ENCODE data around the gene ARHGEF16.

ARHGEF16 gene

DNA sequence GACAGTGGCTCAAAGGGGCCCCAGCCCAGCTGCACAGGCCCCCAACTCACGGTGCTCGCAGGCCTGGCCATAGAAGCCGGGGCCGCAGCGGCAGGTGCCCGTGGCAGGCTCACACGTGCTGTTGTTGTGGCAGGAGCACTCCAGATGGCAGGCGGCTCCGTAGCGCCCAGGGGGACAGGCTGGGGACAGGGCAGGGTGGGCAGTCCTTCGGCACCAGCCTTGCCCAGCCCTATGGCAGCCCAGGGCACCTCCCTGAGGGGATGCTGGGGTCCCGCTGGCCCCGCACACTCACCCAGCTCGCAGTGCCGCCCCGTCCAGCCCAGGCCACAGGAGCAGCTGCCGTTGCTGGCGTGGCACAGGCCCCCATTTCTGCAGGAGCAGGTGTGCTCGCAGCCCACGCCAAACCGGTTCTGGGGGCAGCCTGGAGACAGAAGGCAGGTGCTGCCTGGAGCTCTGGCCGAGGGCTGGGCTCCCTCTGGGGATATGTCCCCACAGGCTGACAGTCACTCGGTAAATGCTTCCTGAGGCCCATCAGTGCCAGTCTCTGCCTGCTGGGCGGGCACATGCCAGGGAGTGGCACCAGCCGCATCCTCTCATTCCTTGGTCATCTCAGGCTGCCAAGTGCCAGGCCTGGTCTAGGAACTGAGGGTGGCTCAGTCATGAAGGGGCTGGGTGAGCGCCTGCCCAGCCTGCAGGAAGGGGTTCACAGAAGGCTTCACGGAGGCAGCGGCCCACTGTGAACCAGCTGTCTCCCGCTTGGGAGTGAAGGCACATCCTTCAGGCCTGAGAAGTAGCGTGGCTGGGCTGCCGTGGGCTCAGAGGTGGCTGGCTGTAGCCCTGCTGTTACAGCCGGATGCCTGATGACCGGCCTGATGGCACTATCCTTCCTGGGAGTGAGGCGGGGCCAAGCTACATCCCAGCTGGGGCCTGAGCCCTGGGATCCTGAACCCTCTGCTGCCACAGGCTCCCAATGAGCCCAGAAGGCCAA, 40.1 kb downstream of the ARHGEF16 start:
- H3K4me1 ChIP-seq (ENCODE audit: low read depth, poor library complexity, severe bottlenecking): no peaks in the 10 kb centered on the region
- no peak overlapping the region for H2AFZ ChIP-seq (ENCODE audit: low read depth)
- peaks cover 77% of the 10 kb centered on the region for H3K27me3 ChIP-seq (ENCODE audit: insufficient read depth, low read depth)
- H3K79me2 ChIP-seq (ENCODE audit: insufficient read depth, low read depth): no peaks in the 10 kb centered on the region
- no peaks in the 10 kb centered on the region for H3K36me3 ChIP-seq (ENCODE audit: insufficient read depth)
- TF ChIP-seq, protein P1, sequence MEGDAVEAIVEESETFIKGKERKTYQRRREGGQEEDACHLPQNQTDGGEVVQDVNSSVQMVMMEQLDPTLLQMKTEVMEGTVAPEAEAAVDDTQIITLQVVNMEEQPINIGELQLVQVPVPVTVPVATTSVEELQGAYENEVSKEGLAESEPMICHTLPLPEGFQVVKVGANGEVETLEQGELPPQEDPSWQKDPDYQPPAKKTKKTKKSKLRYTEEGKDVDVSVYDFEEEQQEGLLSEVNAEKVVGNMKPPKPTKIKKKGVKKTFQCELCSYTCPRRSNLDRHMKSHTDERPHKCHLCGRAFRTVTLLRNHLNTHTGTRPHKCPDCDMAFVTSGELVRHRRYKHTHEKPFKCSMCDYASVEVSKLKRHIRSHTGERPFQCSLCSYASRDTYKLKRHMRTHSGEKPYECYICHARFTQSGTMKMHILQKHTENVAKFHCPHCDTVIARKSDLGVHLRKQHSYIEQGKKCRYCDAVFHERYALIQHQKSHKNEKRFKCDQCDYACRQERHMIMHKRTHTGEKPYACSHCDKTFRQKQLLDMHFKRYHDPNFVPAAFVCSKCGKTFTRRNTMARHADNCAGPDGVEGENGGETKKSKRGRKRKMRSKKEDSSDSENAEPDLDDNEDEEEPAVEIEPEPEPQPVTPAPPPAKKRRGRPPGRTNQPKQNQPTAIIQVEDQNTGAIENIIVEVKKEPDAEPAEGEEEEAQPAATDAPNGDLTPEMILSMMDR (conservative IDR thresholded peaks at IDR 0.05; ENCODE audit: low read depth, low read length): no peak
- no peak overlapping the region for H3K4me3 ChIP-seq (IDR thresholded peaks at IDR 0.05; ENCODE audit: insufficient read depth, low read depth, low read length)
- H3K4me2 ChIP-seq: no peak overlapping the region
- no peak overlapping the region for H3K27ac ChIP-seq
- H3K9ac ChIP-seq: no peak overlapping the region
- no peaks in the 10 kb centered on the region for H4K20me1 ChIP-seq (ENCODE audit: insufficient read depth)

DNA sequence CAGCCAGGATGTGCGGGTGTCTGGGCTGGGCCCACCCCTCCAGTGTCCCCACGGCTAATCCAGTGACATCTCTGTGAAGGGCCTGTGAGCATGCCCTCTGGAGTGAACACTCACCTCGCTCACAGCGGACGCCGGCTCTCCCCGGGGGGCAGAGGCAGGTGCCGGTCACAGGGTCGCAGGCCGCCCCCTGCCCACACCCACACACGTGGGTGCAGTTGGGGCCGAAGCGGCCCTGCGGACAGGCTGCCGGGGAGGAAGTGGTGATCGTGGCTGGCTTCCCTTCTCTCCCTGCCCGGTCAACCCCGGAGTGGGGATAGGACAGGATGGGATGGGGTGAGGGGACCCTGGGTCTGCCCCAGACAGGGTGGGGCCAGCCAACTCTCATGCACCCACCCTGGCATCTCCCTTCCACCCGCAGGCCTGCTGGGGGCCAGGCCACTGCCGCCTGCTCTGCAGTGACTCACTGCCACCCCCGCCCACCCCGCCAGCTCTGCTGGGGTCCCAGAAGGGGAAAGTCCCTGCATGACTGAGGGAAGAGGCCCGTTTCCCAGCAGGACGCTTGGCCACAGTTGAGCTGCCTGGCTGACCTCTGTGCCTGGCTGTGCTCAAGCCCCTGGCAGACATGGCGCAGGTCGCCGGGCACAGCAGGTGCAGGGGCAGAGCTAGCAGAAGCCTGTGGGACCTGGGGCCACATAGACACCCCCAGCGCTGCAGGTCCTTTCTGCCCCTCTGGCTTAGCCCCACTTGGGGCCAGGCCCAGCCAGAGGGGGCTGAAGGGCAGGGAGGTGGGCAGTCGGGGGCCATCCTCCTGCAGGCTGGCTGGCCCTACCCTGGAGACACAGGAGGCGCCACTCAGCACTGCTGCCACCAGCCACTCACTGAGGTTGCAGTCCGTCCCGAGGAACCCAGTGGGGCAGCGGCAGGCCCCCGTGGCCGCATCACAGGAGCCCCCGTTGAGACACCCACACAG, 41.6 kb downstream of the ARHGEF16 start:
- H2AFZ ChIP-seq (ENCODE audit: low read depth): no peak overlapping the region
- peaks cover 73% of the 10 kb centered on the region for H3K27me3 ChIP-seq (ENCODE audit: insufficient read depth, low read depth)
- H3K36me3 ChIP-seq (ENCODE audit: insufficient read depth): no peaks in the 10 kb centered on the region
- H3K4me3 ChIP-seq (IDR thresholded peaks at IDR 0.05; ENCODE audit: insufficient read depth, low read depth, low read length): no peak overlapping the region
- H4K20me1 ChIP-seq (ENCODE audit: insufficient read depth): no peaks in the 10 kb centered on the region
- H3K27ac ChIP-seq: no peak overlapping the region
- no peaks in the 10 kb centered on the region for H3K79me2 ChIP-seq (ENCODE audit: insufficient read depth, low read depth)
- no peak overlapping the region for H3K4me2 ChIP-seq
- no peak overlapping the region for H3K9ac ChIP-seq
- no peaks in the 10 kb centered on the region for H3K4me1 ChIP-seq (ENCODE audit: low read depth, poor library complexity, severe bottlenecking)
- TF ChIP-seq, protein P1 (conservative IDR thresholded peaks at IDR 0.05; ENCODE audit: low read depth, low read length): no peak

DNA sequence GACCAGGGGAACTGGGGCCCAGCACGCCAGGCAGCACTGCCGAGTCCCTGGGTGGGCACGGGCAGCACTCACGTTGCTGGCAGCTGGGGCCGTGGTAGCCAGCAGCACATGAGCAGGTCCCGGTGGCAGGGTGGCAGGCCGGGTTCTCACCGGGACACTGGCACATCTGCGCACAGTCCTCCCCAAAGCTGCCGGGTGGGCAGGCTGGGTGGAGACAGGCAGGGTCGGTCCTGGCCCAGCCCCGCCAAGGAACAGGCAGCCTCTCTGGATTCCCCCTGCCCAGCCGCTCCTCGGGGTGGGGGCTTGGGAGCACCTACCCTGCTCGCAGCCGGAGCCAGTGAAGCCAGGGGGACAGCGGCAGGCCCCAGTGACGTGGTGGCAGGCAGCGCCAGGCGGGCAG, 42.5 kb downstream of the ARHGEF16 start:
- Histone ChIP-seq H3K79me2 (ENCODE audit: insufficient read depth, low read depth) (no peaks in the 10 kb centered on the region), H3K36me3 (ENCODE audit: insufficient read depth) (no peaks in the 10 kb centered on the region), H3K27me3 (ENCODE audit: insufficient read depth, low read depth) (peaks cover 75% of the 10 kb centered on the region), H3K4me3 (IDR thresholded peaks at IDR 0.05; ENCODE audit: insufficient read depth, low read depth, low read length) (no peak overlapping the region), H3K27ac (no peak overlapping the region), H3K9ac (no peak overlapping the region), H4K20me1 (ENCODE audit: insufficient read depth) (no peaks in the 10 kb centered on the region), H3K4me2 (no peak overlapping the region), H2AFZ (ENCODE audit: low read depth) (no peak overlapping the region), H3K4me1 (ENCODE audit: low read depth, poor library complexity, severe bottlenecking) (no peaks in the 10 kb centered on the region)
- TF ChIP-seq, protein P1 (conservative IDR thresholded peaks at IDR 0.05; ENCODE audit: low read depth, low read length): no peak

DNA sequence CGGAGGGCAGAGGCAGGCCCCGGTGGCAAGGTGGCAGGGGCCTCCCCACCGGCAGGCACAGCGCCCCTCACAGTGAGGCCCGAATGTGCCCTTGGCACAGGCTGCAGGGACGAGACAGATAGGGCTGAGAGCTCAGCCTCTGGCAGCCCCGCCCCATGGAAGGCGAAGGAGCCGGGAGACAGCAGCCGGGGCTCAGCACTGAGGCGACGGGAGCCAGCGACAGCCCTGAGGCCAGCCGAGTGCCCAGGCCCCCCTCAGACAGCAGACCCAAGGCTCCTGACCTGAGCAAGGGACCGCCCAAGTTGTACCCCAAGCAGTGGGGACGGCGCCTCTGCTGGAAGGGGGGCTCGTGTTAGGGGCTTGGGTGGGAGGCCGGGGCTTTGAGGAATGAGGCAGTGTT, 43.1 kb downstream of the ARHGEF16 start:
- H3K4me1 ChIP-seq (ENCODE audit: low read depth, poor library complexity, severe bottlenecking): no peaks in the 10 kb centered on the region
- H3K79me2 ChIP-seq (ENCODE audit: insufficient read depth, low read depth): no peaks in the 10 kb centered on the region
- H2AFZ ChIP-seq (ENCODE audit: low read depth): no peak overlapping the region
- H4K20me1 ChIP-seq (ENCODE audit: insufficient read depth): no peaks in the 10 kb centered on the region
- H3K36me3 ChIP-seq (ENCODE audit: insufficient read depth): no peaks in the 10 kb centered on the region
- peaks cover 75% of the 10 kb centered on the region for H3K27me3 ChIP-seq (ENCODE audit: insufficient read depth, low read depth)
- H3K27ac ChIP-seq: no peak overlapping the region
- H3K4me2 ChIP-seq: no peak overlapping the region
- no peak overlapping the region for H3K4me3 ChIP-seq (IDR thresholded peaks at IDR 0.05; ENCODE audit: insufficient read depth, low read depth, low read length)
- TF ChIP-seq, protein P1 (conservative IDR thresholded peaks at IDR 0.05; ENCODE audit: low read depth, low read length): no peak
- H3K9ac ChIP-seq: no peak overlapping the region
